CD1c-positive myeloid dendritic cell (primary cell): Measurements from ENCODE around the gene ABI3BP.
"Not testable (repeated sequence)": the region's sequence is repeated elsewhere in the genome, so short reads cannot be mapped to it uniquely, and the experiment has no call there.

Experiments used
- DNase-seq: peaks from one replicate; pipeline ENCODE4 v3.0.0-alpha.2; 2016; ENCODE audit errors: extremely low spot score

Gene ABI3BP

GRCh38 chr3:100947119-100947518 lies 46.1 kb downstream of the ABI3BP start:
- DNase-seq, result no peak

GRCh38 chr3:100946096-100946495 lies 47.1 kb downstream of the ABI3BP start:
- not testable (repeated sequence) for DNase-seq

GRCh38 chr3:100941451-100941850 lies 51.8 kb downstream of the ABI3BP start:
- no peak for DNase-seq

- no peak for DNase-seq
These were observed 52.2 kb downstream of the ABI3BP start for GRCh38 chr3:100941041-100941440.

GRCh38 chr3:100936931-100937330 lies 56.3 kb downstream of the ABI3BP start:
- no peak for DNase-seq

- no peak for DNase-seq
These were observed 60.7 kb downstream of the ABI3BP start for GRCh38 chr3:100932491-100932890.

GRCh38 chr3:100928638-100929428 lies 64.4 kb downstream of the ABI3BP start:
- no peak for DNase-seq

GRCh38 chr3:100927775-100928174 lies 65.4 kb downstream of the ABI3BP start:
- no peak for DNase-seq

- no peak for DNase-seq
These were observed 77.3 kb downstream of the ABI3BP start for GRCh38 chr3:100915706-100916495.

- no peak for DNase-seq
These were observed 79.2 kb downstream of the ABI3BP start for GRCh38 chr3:100913870-100914648.

GRCh38 chr3:100912976-100913545 lies 80.2 kb downstream of the ABI3BP start:
- no peak for DNase-seq

GRCh38 chr3:100912571-100912970 lies 80.7 kb downstream of the ABI3BP start:
- DNase-seq, result no peak

GRCh38 chr3:100911956-100912355 lies 81.3 kb downstream of the ABI3BP start:
- no peak for DNase-seq

- no peak for DNase-seq
These were observed 82.2 kb downstream of the ABI3BP start for GRCh38 chr3:100910986-100911385.

- DNase-seq, result no peak
These were observed 90.6 kb downstream of the ABI3BP start for GRCh38 chr3:100902572-100902971.

GRCh38 chr3:100900671-100901335 lies 92.4 kb downstream of the ABI3BP start:
- no peak for DNase-seq

- peak; percentile 56 for DNase-seq
These were observed 93.7 kb downstream of the ABI3BP start for GRCh38 chr3:100899440-100900091.

GRCh38 chr3:100898681-100899080 lies 94.5 kb downstream of the ABI3BP start:
- peak; percentile 3 for DNase-seq

- DNase-seq, result no peak
These were observed 96.2 kb downstream of the ABI3BP start for GRCh38 chr3:100896994-100897393.

- DNase-seq, result no peak
These were observed 99.6 kb downstream of the ABI3BP start for GRCh38 chr3:100893590-100893989.

GRCh38 chr3:100893108-100893507 lies 100.1 kb downstream of the ABI3BP start:
- peak; percentile 65 for DNase-seq
